Thyroid gland (tissue), 4 donors: ENCODE measurements around the gene AOC3. TPM values are rescaled to one million over a fixed set of nuclear protein-coding genes. Genes with fewer than 3 reads are reported as not detected.
"Not testable (repeated sequence)": the region's sequence is repeated elsewhere in the genome, so short reads cannot be mapped to it uniquely, and the experiment has no call there.

Experiments
- DNase-seq, 2 donors: peaks; one replicate each; pipeline ENCODE4 v3.0.0-alpha.2; 2019
- H3K27ac ChIP-seq, 3 donors: fragments of 200-600 bp; sonication (generic); 1 replicate in 2 of 3; 2 replicates in 1 of 3; pipeline ENCODE4 v1.5.1; 2016 to 2019; ENCODE audit warnings: mild to moderate bottlenecking in 1 of 3, moderate library complexity in 1 of 3
- H3K27me3 ChIP-seq: fragments of 200-600 bp; sonication (generic); one replicate; pipeline ENCODE4 v1.5.1; 2019
- H3K36me3 ChIP-seq, 2 donors: fragments of 200-600 bp; sonication (generic); one replicate each; pipeline ENCODE4 v1.5.1; 2016 to 2019
- H3K4me1 ChIP-seq, 2 donors: fragments of 200-600 bp; sonication (generic); one replicate each; pipeline ENCODE4 v1.5.1; 2017 to 2019
- H3K4me3 ChIP-seq, 3 donors: fragments of 200-600 bp; sonication (generic); replicated peaks in 1 of 3; 1 replicate in 2 of 3; 2 replicates in 1 of 3; pipeline ENCODE4 v1.5.1; 2016; ENCODE audit warnings: mild to moderate bottlenecking in 1 of 3
- H3K9me3 ChIP-seq: fragments of 200-600 bp; sonication (generic); one replicate; pipeline ENCODE4 v1.5.1; 2017
- POLR2A ChIP-seq, 2 donors: fragments of 450-650 bp; IDR thresholded peaks; one replicate each; pipeline ENCODE4 v1.6.1; 2017; ENCODE audit warnings: antibody characterized with exemption in 2 of 2, mild to moderate bottlenecking in 2 of 2, moderate library complexity in 1 of 2
- WGBS, 2 donors: methylation state at CpG; one replicate each; pipeline ENCODE4 v1.1.5; 2017; 5-methylcytosine and 5-hydroxymethylcytosine counted together
- intact Hi-C: fragments of 100-400 bp; cut with DNase I; formaldehyde crosslinking; loops from one replicate; pipeline ENCODE4 v1.15.1; 2023
- total RNA-seq, 4 donors: library from RNA; depleted of rRNA; stranded (reverse); fragments of >200 nt; gene quantifications; one replicate each; pipeline ENCODE4 v1.2.3, GENCODE V29; 2016
- TF ChIP-seq, protein P1 (sequence below), 6 experiments: fragments of 200-600 bp in 3 of 6; fragments of 450-650 bp in 3 of 6; sonication (generic) in 3 of 6; IDR thresholded peaks; one replicate each; pipeline ENCODE4 v1.5.1; 2016 to 2019; ENCODE audit warnings: antibody characterized with exemption in 6 of 6, mild to moderate bottlenecking in 2 of 6, inconsistent platforms in 1 of 6, moderate library complexity in 1 of 6

AOC3 gene
- total RNA-seq, 4 donors from 2014 or later: 4.2 to 11.6 (median 5.8) TPM

DNA sequence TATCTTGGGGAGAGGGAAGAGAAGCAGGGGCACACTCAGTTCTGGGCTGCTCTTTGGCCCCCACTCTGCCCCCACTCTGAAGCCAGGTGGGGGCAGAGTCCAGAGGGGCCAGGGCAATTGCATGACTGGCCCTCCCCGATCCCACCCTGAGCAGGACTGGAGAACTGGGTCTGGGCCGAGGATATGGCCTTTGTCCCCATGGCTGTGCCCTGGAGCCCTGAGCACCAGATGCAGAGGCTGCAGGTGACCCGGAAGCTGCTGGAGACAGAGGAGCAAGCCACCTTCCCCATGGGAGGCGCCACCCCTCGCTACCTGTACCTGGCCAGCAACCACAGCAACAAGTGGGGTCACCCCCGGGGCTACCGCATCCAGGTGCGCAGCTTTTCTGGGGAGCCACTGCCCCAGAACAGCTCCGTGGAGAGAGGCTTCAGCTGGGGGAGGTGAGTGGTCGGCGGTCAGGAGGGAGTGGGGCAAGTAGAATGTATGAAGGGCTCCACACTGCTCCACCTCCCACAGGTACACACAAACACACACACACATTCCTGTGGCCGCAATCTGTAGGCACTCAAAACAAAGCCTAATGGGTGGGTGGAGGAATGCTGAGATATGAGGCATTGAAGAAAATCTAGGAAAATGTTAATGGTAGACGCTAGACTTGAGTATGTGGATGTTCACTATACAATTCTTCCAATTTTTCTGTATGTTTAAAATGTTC is 21.4 kb downstream of the AOC3 start:
- H3K4me1 ChIP-seq: peaks cover 0 to 6% of the 10 kb centered on the region in 2 donors
- no peak overlapping the region for H3K4me3 ChIP-seq
- H3K36me3 ChIP-seq: no peaks in the 10 kb centered on the region
- DNase-seq: no peak
- H3K27ac ChIP-seq: no peak overlapping the region
- intact Hi-C loops: no loop called here
- H3K27me3 ChIP-seq: no peaks in the 10 kb centered on the region
- WGBS, 2 donors: 91 to 96% methylated on average over 11 to 13 of the region's 13 CpGs
- no peak for TF ChIP-seq POLR2A (IDR thresholded peaks at IDR 0.05)
- no peaks in the 10 kb centered on the region for H3K9me3 ChIP-seq

- Histone ChIP-seq H3K27ac (no peak overlapping the region), H3K9me3 (no peaks in the 10 kb centered on the region), H3K4me3 (no peak overlapping the region), H3K4me1 (peaks cover 0 to 10% of the 10 kb centered on the region in 2 donors), H3K27me3 (no peaks in the 10 kb centered on the region), H3K36me3 (no peaks in the 10 kb centered on the region)
- TF ChIP-seq POLR2A (IDR thresholded peaks at IDR 0.05): no peak
- TF ChIP-seq, protein P1, sequence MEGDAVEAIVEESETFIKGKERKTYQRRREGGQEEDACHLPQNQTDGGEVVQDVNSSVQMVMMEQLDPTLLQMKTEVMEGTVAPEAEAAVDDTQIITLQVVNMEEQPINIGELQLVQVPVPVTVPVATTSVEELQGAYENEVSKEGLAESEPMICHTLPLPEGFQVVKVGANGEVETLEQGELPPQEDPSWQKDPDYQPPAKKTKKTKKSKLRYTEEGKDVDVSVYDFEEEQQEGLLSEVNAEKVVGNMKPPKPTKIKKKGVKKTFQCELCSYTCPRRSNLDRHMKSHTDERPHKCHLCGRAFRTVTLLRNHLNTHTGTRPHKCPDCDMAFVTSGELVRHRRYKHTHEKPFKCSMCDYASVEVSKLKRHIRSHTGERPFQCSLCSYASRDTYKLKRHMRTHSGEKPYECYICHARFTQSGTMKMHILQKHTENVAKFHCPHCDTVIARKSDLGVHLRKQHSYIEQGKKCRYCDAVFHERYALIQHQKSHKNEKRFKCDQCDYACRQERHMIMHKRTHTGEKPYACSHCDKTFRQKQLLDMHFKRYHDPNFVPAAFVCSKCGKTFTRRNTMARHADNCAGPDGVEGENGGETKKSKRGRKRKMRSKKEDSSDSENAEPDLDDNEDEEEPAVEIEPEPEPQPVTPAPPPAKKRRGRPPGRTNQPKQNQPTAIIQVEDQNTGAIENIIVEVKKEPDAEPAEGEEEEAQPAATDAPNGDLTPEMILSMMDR (IDR thresholded peaks at IDR 0.05): no peak
- 60 to 62% methylated on average over 6 of the region's 6 CpGs for WGBS, 2 donors
- peak in 1 of 2 donors; percentile 22 for DNase-seq
- intact Hi-C loops: no loop called here
Observed at GRCh38 chr17:42873315-42873714, 22.3 kb downstream of the AOC3 start.

- H3K4me3 ChIP-seq, H3K9me3 ChIP-seq, H3K36me3 ChIP-seq, H3K27me3 ChIP-seq, intact Hi-C loops, H3K27ac ChIP-seq, DNase-seq: not testable (repeated sequence)
- H3K4me1 ChIP-seq: peaks cover 0 to 16% of the 10 kb centered on the region in 2 donors
- 74 to 80% methylated on average over 6 to 9 of the region's 12 CpGs for WGBS, 2 donors
Observed at GRCh38 chr17:42873932-42874695, 23.1 kb downstream of the AOC3 start.

DNA sequence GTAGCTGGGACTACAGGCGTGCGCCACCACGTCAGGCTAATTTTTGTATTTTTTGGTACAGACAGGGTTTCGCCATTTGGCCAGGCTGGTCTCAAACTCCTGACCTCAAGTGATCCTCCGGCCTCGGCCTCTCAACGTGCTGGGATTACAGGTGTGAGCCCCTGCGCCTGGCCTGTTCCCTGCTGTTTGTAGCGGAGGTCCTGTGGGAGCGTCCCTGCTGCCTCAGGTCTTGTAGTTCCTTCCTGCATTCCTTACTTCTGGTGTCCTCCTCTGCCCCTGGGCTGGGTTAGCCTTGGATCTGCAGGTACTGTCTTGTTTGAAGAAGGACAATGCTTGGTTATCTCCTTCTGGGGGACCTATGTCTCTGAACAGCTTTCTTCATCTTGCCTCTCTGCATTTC is 26.0 kb downstream of the AOC3 start:
- Histone ChIP-seq H3K4me1 (peaks cover 0 to 18% of the 10 kb centered on the region in 2 donors), H3K4me3 (no peak overlapping the region), H3K27ac (no peak overlapping the region), H3K27me3 (no peaks in the 10 kb centered on the region), H3K9me3 (no peaks in the 10 kb centered on the region), H3K36me3 (no peaks in the 10 kb centered on the region)
- no peak for DNase-seq
- TF ChIP-seq, protein P1 (IDR thresholded peaks at IDR 0.05): no peak
- TF ChIP-seq POLR2A (IDR thresholded peaks at IDR 0.05): no peak
- intact Hi-C loops: no loop called here
- WGBS, 2 donors: 97 to 98% methylated on average over 10 of the region's 10 CpGs

DNA sequence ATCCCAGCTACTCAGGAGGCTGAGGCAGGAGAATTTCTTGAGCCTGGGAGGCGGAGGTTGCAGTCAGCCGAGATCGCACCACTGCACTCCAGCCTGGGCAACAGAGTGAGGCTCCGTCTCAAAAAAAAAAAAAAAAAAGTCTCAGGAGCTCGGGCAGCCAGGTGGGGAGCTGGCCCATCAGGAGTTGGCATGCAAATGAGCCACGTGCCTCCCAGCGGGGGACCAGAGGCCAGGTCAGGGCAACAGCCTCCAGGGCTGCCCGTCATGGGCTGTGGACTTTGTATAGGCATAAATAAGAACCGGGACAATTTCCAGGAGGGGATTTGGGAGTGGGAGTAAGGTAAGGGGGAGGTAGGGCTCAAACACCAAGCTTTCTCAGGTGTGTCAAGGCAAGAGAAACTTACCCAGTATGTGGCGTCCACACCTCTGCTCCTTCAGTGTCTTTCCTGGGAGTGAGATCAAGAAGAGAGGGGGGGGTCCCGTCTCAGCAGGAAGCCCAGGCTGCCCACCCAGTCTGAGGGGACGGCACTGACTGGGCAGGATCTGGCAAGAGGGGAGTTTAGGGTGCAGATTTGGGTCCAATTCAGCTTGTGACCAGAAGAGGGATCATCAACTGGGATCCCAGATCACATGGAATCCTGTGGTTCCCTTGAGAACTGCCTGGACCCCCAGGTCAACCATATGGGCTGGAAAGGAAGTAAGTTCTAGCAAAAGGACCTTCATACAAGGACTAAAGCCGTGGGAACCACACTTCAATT is 27.3 kb downstream of the AOC3 start:
- TF ChIP-seq POLR2A (IDR thresholded peaks at IDR 0.05): no peak
- TF ChIP-seq, protein P1 (IDR thresholded peaks at IDR 0.05): no peak
- Histone ChIP-seq H3K27me3 (no peaks in the 10 kb centered on the region), H3K4me3 (no peak overlapping the region), H3K27ac (no peak overlapping the region), H3K36me3 (no peaks in the 10 kb centered on the region), H3K9me3 (no peaks in the 10 kb centered on the region), H3K4me1 (peaks cover 0 to 30% of the 10 kb centered on the region in 2 donors)
- WGBS, 2 donors: 32 to 38% methylated on average over 12 to 13 of the region's 13 CpGs
- intact Hi-C loops: no loop called here
- DNase-seq: peak; percentile 49 to 61
